HG03159 (cell line): Measurements from ENCODE around the gene FBLN5.
A peak's percentile ranks its signal among the peaks of the same experiment; 100 is the strongest.
"Not testable (repeated sequence)": the region's sequence is repeated elsewhere in the genome, so short reads cannot be mapped to it uniquely, and the experiment has no call there.

Source experiments
- ATAC-seq: cut with Tn5 transposase; IDR thresholded peaks from one replicate; pipeline ENCODE4 v1.9.1; 2021; ENCODE audit warnings: mild to moderate bottlenecking, moderate library complexity; ENCODE audit not compliant: unreplicated experiment

Gene FBLN5

GRCh38 chr14:91866511-91867295 lies 80.8 kb downstream of the FBLN5 start:
- no peak for ATAC-seq

- ATAC-seq: no peak
Measured at GRCh38 chr14:91866061-91866460, 81.4 kb downstream of the FBLN5 start.

GRCh38 chr14:91862417-91862816 lies 85.1 kb downstream of the FBLN5 start:
- ATAC-seq: no peak

- no peak for ATAC-seq
Measured at GRCh38 chr14:91861091-91861490, 86.4 kb downstream of the FBLN5 start.

- no peak for ATAC-seq
Measured at GRCh38 chr14:91860238-91860637, 87.3 kb downstream of the FBLN5 start.

GRCh38 chr14:91858536-91859275 lies 88.8 kb downstream of the FBLN5 start:
- ATAC-seq: peak; percentile 71

GRCh38 chr14:91857614-91858013 lies 89.9 kb downstream of the FBLN5 start:
- ATAC-seq: no peak

GRCh38 chr14:91854327-91854934 lies 93.1 kb downstream of the FBLN5 start:
- ATAC-seq: no peak

- no peak for ATAC-seq
Measured at GRCh38 chr14:91851563-91851962, 95.9 kb downstream of the FBLN5 start.

GRCh38 chr14:91848504-91849001 lies 98.9 kb downstream of the FBLN5 start:
- ATAC-seq: no peak

- ATAC-seq: no peak
Measured at GRCh38 chr14:91847693-91848092, 99.8 kb downstream of the FBLN5 start.

GRCh38 chr14:91845652-91846051 lies 101.8 kb downstream of the FBLN5 start:
- ATAC-seq: no peak

- not testable (repeated sequence) for ATAC-seq
Measured at GRCh38 chr14:91845056-91845455, 102.4 kb downstream of the FBLN5 start.

- ATAC-seq: no peak
Measured at GRCh38 chr14:91844029-91844428, 103.5 kb downstream of the FBLN5 start.

- no peak for ATAC-seq
Measured at GRCh38 chr14:91843437-91843836, 104.1 kb downstream of the FBLN5 start.

- no peak for ATAC-seq
Measured at GRCh38 chr14:91841065-91841464, 106.4 kb downstream of the FBLN5 start.

- ATAC-seq: no peak
Measured at GRCh38 chr14:91839749-91840148, 107.7 kb downstream of the FBLN5 start.

GRCh38 chr14:91837076-91837475 lies 110.4 kb downstream of the FBLN5 start:
- no peak for ATAC-seq

- ATAC-seq: peak; percentile 52
Measured at GRCh38 chr14:91835920-91836843, 111.3 kb downstream of the FBLN5 start.

GRCh38 chr14:91835197-91835919 lies 112.1 kb downstream of the FBLN5 start:
- no peak for ATAC-seq
